ENCODE measurements around the gene LMNB1.

Gene LMNB1

DNA sequence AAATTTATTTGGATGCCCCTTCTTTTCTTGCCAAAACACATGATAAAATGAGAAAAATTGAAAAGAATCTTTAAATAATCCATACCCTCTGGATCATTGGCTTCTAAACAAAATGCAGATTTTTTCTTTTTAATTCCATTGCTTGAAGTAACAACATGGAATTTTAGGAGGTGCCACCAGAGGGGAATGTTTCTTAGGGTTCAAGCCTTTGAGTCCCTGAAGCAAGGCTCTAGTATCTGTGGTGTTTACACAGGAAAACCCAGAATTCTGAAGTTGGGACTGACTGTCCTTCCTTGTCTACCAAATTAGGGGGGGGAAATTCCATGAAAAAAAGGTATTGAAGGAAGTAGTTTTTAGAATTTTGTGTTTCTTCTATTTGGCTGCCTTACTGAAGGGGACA is 69.4 kb downstream of the LMNB1 start:
- Histone ChIP-seq H3K9ac (no peak overlapping the region), H3K4me3 (ENCODE audit: low read depth, low read length) (no peak overlapping the region), H3K36me3 (ENCODE audit: control insufficient read depth, insufficient read depth, low read length) (no peaks in the 10 kb centered on the region), H3K4me1 (peaks cover 4% of the 10 kb centered on the region), H3K27me3 (ENCODE audit: control insufficient read depth, insufficient read depth, low read length) (no peaks in the 10 kb centered on the region), H3K4me2 (ENCODE audit: low read length) (no peak overlapping the region), H3K9me3 (ENCODE audit: control insufficient read depth, low read length) (no peaks in the 10 kb centered on the region), H3K27ac (no peak overlapping the region), H3K79me2 (no peaks in the 10 kb centered on the region), H2AFZ (peak overlapping the region; percentile 55)
- TF ChIP-seq, protein P1, sequence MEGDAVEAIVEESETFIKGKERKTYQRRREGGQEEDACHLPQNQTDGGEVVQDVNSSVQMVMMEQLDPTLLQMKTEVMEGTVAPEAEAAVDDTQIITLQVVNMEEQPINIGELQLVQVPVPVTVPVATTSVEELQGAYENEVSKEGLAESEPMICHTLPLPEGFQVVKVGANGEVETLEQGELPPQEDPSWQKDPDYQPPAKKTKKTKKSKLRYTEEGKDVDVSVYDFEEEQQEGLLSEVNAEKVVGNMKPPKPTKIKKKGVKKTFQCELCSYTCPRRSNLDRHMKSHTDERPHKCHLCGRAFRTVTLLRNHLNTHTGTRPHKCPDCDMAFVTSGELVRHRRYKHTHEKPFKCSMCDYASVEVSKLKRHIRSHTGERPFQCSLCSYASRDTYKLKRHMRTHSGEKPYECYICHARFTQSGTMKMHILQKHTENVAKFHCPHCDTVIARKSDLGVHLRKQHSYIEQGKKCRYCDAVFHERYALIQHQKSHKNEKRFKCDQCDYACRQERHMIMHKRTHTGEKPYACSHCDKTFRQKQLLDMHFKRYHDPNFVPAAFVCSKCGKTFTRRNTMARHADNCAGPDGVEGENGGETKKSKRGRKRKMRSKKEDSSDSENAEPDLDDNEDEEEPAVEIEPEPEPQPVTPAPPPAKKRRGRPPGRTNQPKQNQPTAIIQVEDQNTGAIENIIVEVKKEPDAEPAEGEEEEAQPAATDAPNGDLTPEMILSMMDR (IDR thresholded peaks at IDR 0.05) = no peak

DNA sequence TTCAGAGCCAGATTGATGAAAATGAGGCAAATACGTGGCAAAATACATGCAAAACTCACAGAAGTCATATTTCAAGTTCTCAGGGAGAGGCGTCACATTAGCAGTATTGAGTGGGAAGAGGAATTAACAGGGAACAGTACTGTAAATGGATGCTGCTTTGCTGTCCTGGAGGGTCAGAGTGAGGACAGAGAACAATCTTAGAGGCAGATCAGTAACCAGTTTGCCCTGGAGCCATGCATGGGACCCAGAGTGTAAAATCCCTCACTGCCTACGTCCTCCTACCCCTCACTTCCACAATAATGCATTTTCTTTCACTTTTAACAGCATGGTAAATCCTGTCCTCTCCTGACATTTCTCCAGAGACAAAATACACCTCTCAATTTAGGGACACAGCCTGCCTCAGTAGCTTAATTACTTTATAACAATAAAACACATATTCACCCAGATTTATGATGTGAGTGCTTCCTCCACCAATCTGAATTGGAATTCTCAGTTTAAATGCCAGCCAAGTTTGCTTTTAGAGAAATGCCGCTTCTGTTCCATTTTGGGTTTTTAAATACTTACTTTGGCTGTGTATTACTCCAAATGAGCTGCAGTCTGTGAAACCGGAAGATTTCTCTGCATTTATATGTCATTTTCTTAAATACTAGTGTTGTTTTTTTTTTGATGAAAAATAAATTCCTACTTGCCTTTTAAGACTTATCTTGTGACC is 70.0 kb downstream of the LMNB1 start:
- Histone ChIP-seq H3K36me3 (ENCODE audit: control insufficient read depth, insufficient read depth, low read length) (no peaks in the 10 kb centered on the region), H3K27ac (no peak overlapping the region), H3K4me3 (ENCODE audit: low read depth, low read length) (no peak overlapping the region), H3K79me2 (no peaks in the 10 kb centered on the region), H3K9me3 (ENCODE audit: control insufficient read depth, low read length) (no peaks in the 10 kb centered on the region), H3K4me2 (ENCODE audit: low read length) (no peak overlapping the region), H3K9ac (no peak overlapping the region), H2AFZ (peak overlapping the region; percentile 55), H3K4me1 (peaks cover 4% of the 10 kb centered on the region), H3K27me3 (ENCODE audit: control insufficient read depth, insufficient read depth, low read length) (no peaks in the 10 kb centered on the region)
- TF ChIP-seq, protein P1 (IDR thresholded peaks at IDR 0.05) = no peak

- Histone ChIP-seq H3K9ac (no peak overlapping the region), H3K27ac (no peak overlapping the region), H3K4me1 (peaks cover 4% of the 10 kb centered on the region), H3K79me2 (no peaks in the 10 kb centered on the region), H3K36me3 (ENCODE audit: control insufficient read depth, insufficient read depth, low read length) (no peaks in the 10 kb centered on the region), H3K4me2 (ENCODE audit: low read length) (no peak overlapping the region), H3K9me3 (ENCODE audit: control insufficient read depth, low read length) (no peaks in the 10 kb centered on the region), H3K27me3 (ENCODE audit: control insufficient read depth, insufficient read depth, low read length) (no peaks in the 10 kb centered on the region), H3K4me3 (ENCODE audit: low read depth, low read length) (no peak overlapping the region), H2AFZ (peak overlapping the region; percentile 59)
- TF ChIP-seq, protein P1 (IDR thresholded peaks at IDR 0.05) = no peak
These were observed 70.5 kb downstream of the LMNB1 start for GRCh38 chr5:126847456-126847820.

GRCh38 chr5:126847826-126848251 is 70.9 kb downstream of the LMNB1 start:
- no peak overlapping the region for H3K27ac ChIP-seq
- TF ChIP-seq, protein P1 (IDR thresholded peaks at IDR 0.05) = no peak

DNA sequence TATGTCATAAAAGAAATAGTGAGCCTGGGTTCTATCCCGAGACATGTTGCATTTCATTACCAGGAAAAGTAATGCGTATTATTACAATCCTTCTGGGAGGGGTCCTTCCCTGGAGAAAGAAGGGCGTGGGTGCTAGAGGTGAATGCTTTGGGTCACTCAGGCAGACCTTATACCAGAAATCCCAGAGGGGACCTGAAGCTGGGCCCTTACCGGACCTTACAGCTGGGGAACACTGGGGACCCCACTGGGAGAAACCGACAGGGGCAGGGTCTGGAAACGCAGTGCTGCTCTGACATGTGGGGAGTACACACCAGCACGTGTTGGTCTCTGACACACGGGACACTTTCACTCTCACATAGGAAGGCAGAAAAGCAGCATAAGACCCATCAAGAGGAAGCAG is 71.3 kb downstream of the LMNB1 start:
- H3K9ac ChIP-seq = no peak overlapping the region

More at GRCh38 chr5:126847826-126848251, 70.9 kb downstream of the LMNB1 start:
- no peak overlapping the region for H3K4me3 ChIP-seq (ENCODE audit: low read depth, low read length)
- no peaks in the 10 kb centered on the region for H3K9me3 ChIP-seq (ENCODE audit: control insufficient read depth, low read length)
- peaks cover 4% of the 10 kb centered on the region for H3K4me1 ChIP-seq
- H3K79me2 ChIP-seq = no peaks in the 10 kb centered on the region
- H3K27me3 ChIP-seq (ENCODE audit: control insufficient read depth, insufficient read depth, low read length) = no peaks in the 10 kb centered on the region
- no peaks in the 10 kb centered on the region for H3K36me3 ChIP-seq (ENCODE audit: control insufficient read depth, insufficient read depth, low read length)
- H3K4me2 ChIP-seq (ENCODE audit: low read length) = no peak overlapping the region
- H2AFZ ChIP-seq = peak overlapping the region; percentile 59
- H3K9ac ChIP-seq = no peak overlapping the region

More for the DNA sequence above, 71.3 kb downstream of the LMNB1 start:
- no peaks in the 10 kb centered on the region for H3K36me3 ChIP-seq (ENCODE audit: control insufficient read depth, insufficient read depth, low read length)
- TF ChIP-seq, protein P1 (IDR thresholded peaks at IDR 0.05) = no peak
- no peaks in the 10 kb centered on the region for H3K9me3 ChIP-seq (ENCODE audit: control insufficient read depth, low read length)
- H3K4me3 ChIP-seq (ENCODE audit: low read depth, low read length) = no peak overlapping the region
- H3K27me3 ChIP-seq (ENCODE audit: control insufficient read depth, insufficient read depth, low read length) = no peaks in the 10 kb centered on the region
- peak overlapping the region; percentile 59 for H2AFZ ChIP-seq
- H3K27ac ChIP-seq = no peak overlapping the region
- H3K4me1 ChIP-seq = peaks cover 4% of the 10 kb centered on the region
- no peaks in the 10 kb centered on the region for H3K79me2 ChIP-seq
- no peak overlapping the region for H3K4me2 ChIP-seq (ENCODE audit: low read length)
